IPS-20b (cell line): Measurements from ENCODE around the gene HECTD1.
A peak's percentile ranks its signal among the peaks of the same experiment; 100 is the strongest.
"Not testable (repeated sequence)": the region's sequence is repeated elsewhere in the genome, so short reads cannot be mapped to it uniquely, and the experiment has no call there.

Experiments used
- H3K27ac ChIP-seq: one replicate; pipeline ENCODE4 v1.5.1; 2013; ENCODE audit warnings: low read length
- H3K27me3 ChIP-seq: 2 replicates; pipeline ENCODE4 v1.6.1; 2013; ENCODE audit warnings: mild to moderate bottlenecking, low read length, inconsistent platforms; ENCODE audit not compliant: insufficient read depth
- H3K36me3 ChIP-seq: 2 replicates; pipeline ENCODE4 v1.6.1; 2013; ENCODE audit warnings: low read depth, mild to moderate bottlenecking, inconsistent platforms, low read length, moderate library complexity; ENCODE audit not compliant: insufficient read depth
- H3K4me1 ChIP-seq: 2 replicates; pipeline ENCODE4 v1.6.1; 2013; ENCODE audit warnings: mild to moderate bottlenecking, control low read depth, inconsistent platforms, low read length, moderate library complexity; ENCODE audit not compliant: insufficient read depth
- H3K4me3 ChIP-seq: 2 replicates; pipeline ENCODE4 v1.5.1; 2013; ENCODE audit warnings: mild to moderate bottlenecking, low read length, inconsistent platforms
- H3K9ac ChIP-seq: 2 replicates; pipeline ENCODE4 v1.6.1; 2013; ENCODE audit warnings: low read depth, mild to moderate bottlenecking, inconsistent platforms, low read length, moderate library complexity
- H3K9me3 ChIP-seq: 2 replicates; pipeline ENCODE4 v1.6.1; 2013; ENCODE audit warnings: mild to moderate bottlenecking, low read depth, low read length, inconsistent platforms; ENCODE audit not compliant: insufficient read depth

The HECTD1 gene

DNA sequence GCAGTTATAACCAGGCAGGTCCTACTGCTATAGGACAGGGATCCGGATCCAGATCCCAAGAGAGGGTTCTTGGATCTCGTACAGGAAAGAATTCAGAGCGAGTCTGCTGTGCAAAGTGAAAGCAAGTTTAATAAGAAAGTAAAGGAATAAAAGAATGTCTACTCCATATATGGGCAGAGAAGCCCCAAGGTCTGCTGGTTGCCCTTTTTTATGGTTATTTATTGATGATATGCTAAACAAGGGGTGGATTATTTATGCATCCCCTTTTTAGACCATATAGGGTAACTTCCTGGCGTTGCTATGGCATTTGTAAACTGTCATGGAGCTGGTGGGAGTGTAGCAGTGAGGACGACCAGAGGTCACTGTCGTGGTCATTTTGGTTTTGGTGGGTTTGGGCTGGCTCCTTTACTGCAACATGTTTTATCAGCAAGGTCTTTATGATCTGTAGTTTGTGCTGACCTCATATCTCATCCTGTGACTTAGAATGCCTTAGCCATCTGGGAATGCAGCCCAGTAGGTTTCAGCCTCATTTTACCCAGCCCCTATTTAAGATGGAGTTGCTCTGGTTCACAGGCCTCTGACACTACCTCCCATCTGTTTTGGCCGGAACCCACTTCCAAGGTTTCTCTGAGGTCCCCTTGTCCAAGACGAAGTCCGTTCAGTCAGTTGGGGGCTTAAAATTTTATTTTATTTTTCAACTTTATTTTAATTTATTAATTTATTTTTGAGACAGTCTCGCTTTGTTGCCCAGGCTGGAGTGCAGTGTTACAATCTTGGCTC lies 34.8 kb upstream of the HECTD1 start:
- H3K36me3 ChIP-seq, H3K9ac ChIP-seq, H3K4me3 ChIP-seq, H3K4me1 ChIP-seq, H3K27ac ChIP-seq, H3K27me3 ChIP-seq, H3K9me3 ChIP-seq: not testable (repeated sequence)

DNA sequence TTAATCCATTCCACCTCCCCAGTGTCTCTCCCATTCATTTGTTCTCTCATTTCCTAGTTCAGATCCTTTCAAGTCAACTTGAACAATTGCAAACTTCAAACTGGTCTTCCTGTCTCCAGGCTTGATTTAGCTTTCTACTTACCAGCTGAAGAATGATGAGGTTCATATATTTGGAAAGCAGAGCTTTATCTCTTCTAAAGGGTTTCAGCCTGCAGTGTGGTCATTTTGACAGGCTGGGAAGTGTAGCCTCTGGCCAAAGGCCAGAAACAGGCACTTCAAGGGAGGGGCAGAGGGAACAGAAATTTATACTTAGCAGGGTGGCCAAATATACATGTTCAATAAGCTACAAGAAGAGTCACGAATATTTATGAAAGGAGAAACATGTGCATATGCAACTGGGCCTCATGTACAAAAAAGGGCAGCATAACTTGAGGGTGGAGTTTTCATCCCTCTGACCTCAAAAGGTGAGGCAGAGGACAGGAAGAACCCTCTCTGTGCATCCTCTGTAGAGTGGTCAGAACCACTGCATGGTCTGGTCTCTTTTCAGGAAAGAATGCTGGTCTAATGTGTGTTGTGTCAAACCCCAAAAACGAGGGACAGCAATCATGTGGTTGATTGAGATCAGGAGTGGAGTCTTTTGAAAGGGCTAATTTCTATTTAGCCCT lies 34.0 kb upstream of the HECTD1 start:
- peaks cover 4% of the 10 kb centered on the region; the same call in 1 of the 2 replicates for H3K4me1 ChIP-seq
- H3K9ac ChIP-seq = no peak overlapping the region
- no peak overlapping the region for H3K27ac ChIP-seq
- H3K27me3 ChIP-seq = no peaks in the 10 kb centered on the region
- no peak overlapping the region for H3K4me3 ChIP-seq
- no peaks in the 10 kb centered on the region for H3K36me3 ChIP-seq
- no peaks in the 10 kb centered on the region for H3K9me3 ChIP-seq

DNA sequence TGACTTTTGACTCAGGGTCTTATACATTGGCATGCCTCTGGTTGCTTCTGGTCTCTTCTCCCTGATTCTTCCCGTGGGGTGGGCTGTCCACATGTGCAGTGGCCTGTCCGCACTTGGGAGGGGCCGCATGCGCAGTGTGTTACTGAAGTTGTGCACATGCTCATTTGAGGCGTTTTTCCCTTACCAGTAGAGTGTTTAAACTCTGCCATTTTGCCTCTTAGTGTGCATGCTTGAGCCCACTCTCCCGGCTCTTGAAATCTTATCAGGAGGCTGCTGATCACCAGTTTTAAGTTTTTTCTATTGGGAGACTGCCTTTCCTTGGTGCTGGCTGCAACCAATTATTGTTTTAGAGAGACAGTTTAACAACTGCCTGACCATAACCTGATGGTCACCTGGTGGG lies 32.1 kb upstream of the HECTD1 start:
- no peak overlapping the region for H3K9ac ChIP-seq
- no peaks in the 10 kb centered on the region for H3K9me3 ChIP-seq
- no peaks in the 10 kb centered on the region for H3K36me3 ChIP-seq
- H3K27me3 ChIP-seq = no peaks in the 10 kb centered on the region
- H3K4me3 ChIP-seq = no peak overlapping the region
- peaks cover 4% of the 10 kb centered on the region; the same call in 1 of the 2 replicates for H3K4me1 ChIP-seq
- H3K27ac ChIP-seq = no peak overlapping the region

DNA sequence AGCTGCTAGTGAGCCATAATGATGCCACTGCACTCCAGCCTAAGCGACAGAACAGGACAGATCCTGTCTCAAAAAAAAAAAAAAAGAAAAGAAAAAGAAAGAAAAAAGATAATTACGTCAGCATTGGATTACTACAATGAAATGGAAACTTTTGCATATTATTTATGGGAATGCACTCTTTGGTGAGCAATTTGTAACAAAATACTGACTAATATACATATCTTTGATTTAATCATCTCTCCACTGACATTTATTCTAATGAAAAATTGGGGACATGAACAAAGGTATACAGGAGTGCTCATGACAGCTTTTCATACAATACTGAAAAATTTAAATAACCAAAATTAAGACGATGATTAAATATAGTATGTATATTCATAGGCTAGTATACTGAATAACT lies 27.9 kb upstream of the HECTD1 start:
- no peak overlapping the region for H3K4me3 ChIP-seq
- H3K27ac ChIP-seq = no peak overlapping the region
- no peaks in the 10 kb centered on the region for H3K36me3 ChIP-seq
- H3K9ac ChIP-seq = no peak overlapping the region
- no peaks in the 10 kb centered on the region for H3K27me3 ChIP-seq
- no peaks in the 10 kb centered on the region for H3K4me1 ChIP-seq
- no peaks in the 10 kb centered on the region for H3K9me3 ChIP-seq

DNA sequence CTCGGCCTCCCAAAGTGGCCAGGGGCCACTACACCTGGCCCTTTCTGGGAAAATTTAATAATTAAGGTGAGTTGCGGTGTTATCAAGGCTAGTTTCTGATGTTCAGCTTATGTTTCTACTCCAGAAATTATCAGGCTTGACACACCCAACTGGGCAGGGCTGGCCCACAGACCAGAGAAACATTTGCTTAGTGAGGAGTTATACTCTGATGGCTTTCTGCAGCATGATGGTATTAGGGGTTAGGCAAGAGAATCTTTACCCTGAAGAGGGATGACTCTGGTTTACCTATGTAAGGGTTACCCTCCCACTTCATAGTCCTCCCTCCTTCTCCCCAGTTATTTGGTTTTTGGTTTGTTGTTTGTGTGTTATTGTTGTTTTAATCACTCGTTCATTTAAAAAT lies 24.5 kb upstream of the HECTD1 start:
- Histone ChIP-seq H3K27me3 (no peaks in the 10 kb centered on the region), H3K9ac (no peak overlapping the region), H3K9me3 (no peaks in the 10 kb centered on the region), H3K4me1 (no peaks in the 10 kb centered on the region), H3K4me3 (no peak overlapping the region), H3K36me3 (no peaks in the 10 kb centered on the region), H3K27ac (no peak overlapping the region)

DNA sequence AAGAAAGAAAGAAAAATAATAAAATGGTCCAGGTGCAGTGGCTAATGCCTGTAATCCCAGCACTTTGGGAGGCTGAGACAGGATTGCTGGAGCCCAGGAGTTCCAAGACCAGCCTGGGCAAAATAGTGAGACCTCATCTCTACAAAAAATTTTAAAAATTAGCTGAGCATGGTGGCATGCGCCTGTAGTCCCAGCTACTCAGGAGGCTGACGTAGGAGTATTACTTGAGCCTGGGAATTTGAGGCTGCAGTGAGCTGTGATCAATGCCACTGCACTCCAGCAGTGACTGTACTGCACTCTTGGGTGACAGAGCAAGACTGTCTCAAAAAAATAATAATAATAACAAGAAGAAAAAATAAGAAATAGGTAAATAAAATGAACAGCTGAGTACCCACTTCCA lies 23.7 kb upstream of the HECTD1 start:
- H3K9ac ChIP-seq, H3K36me3 ChIP-seq, H3K9me3 ChIP-seq, H3K27me3 ChIP-seq, H3K27ac ChIP-seq, H3K4me3 ChIP-seq, H3K4me1 ChIP-seq: not testable (repeated sequence)

DNA sequence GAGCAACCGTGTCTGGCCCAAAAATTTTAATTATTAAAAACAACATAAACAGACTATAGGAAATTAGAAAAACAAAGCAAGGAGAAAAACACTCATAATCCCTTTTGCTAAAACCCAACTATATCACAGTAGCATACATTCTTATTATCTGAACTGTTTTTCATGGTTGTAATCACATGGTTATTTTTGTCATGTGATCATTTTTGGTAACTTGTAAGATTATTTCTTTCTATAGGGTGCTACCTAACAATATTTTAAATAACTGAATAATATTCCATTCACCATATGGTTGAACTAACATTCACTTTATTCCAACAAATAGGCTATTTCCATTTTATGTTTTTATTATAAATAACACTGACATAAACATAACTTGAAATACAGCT lies 23.0 kb upstream of the HECTD1 start:
- Histone ChIP-seq H3K9me3 (no peaks in the 10 kb centered on the region), H3K9ac (no peak overlapping the region), H3K36me3 (no peaks in the 10 kb centered on the region), H3K27me3 (no peaks in the 10 kb centered on the region), H3K4me1 (no peaks in the 10 kb centered on the region), H3K27ac (no peak overlapping the region), H3K4me3 (no peak overlapping the region)

DNA sequence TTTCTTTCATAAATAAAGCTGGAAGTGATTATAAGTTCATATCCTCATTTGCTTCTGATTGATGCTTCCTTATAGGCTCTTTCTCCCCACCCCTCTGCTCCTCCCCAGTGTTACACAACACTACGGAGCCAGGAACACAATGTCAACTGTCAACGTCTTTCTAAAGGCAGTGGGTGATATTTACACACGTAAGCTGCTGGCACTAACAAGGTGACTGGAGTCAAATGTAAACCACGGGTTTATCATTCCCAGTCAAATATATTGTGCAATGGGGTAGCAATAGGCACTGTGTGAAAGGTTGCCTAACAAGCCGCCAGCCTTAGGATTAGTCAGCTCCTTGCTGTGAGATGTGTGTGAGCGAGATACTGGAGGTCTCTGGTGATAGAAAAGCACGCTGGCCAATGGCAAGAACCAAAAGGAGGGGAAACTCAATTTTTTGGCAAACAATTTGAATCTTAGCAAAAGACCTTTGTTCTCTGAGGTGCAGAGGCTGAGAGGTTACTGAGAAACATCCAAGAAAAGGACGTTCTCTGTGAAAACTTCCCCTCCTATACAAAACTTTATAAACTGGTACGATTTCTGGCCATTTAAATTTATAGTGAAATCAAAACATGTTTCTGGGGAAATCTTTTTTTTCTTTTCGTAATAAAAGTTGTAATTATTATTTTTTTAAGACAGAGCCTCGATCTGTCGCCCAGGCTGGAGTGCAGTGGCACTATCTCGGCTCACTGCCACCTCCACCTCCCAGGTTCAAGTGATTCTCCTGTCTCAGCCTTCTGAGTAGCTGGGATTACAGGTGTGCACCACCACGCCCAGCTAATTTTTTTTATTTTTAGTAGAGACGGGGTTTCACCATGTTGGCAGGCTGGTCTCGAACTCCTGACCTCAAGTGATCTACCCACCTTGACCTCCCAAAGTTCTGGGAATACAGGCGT lies 22.3 kb upstream of the HECTD1 start:
- Histone ChIP-seq H3K27me3 (no peaks in the 10 kb centered on the region), H3K27ac (no peak overlapping the region), H3K4me3 (peak overlapping the region; percentile 50), H3K36me3 (no peaks in the 10 kb centered on the region), H3K9me3 (no peaks in the 10 kb centered on the region), H3K4me1 (no peaks in the 10 kb centered on the region), H3K9ac (no peak overlapping the region)

DNA sequence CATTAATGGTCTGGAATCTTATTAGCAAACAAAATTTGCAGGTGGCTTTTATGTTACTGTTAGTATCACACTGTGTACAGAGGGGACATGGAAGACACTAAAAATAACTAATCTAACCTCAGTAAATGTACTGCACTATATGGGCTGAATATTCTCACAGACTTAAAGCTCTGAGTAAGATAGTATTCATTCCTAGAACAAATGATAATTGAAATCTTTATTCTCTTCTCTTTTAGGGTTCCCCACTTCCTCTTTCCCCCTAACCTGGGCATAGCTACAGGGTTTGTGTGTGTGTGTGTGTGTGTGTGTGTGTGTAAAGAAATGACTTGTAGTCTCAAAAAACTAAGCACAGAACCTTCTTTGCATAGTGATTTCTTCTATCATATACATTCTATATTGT lies 21.4 kb upstream of the HECTD1 start:
- Histone ChIP-seq H3K27me3 (no peaks in the 10 kb centered on the region), H3K9ac (no peak overlapping the region), H3K27ac (no peak overlapping the region), H3K36me3 (no peaks in the 10 kb centered on the region), H3K4me3 (no peak overlapping the region), H3K9me3 (no peaks in the 10 kb centered on the region), H3K4me1 (no peaks in the 10 kb centered on the region)

DNA sequence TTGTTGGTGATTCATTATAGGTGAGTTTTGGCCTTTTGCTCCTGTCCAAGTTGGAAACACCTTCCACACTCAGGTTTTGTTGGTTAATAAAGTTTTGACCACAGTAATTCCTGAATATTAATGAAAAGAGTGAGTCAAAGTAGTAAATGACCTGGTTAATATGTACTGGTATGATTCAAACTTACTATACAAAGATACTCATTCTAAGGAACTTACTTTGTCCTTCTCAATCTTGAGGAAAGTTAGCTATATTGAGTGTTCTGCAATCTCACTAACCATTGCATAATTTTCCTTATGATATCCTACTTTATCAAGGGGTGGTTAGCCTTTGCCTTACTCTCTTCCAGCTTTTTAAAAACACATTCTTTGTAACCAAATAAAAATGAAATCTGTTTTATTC lies 20.9 kb upstream of the HECTD1 start:
- Histone ChIP-seq H3K4me1 (no peaks in the 10 kb centered on the region), H3K4me3 (no peak overlapping the region), H3K9ac (no peak overlapping the region), H3K36me3 (no peaks in the 10 kb centered on the region), H3K27me3 (no peaks in the 10 kb centered on the region), H3K9me3 (no peaks in the 10 kb centered on the region), H3K27ac (no peak overlapping the region)

DNA sequence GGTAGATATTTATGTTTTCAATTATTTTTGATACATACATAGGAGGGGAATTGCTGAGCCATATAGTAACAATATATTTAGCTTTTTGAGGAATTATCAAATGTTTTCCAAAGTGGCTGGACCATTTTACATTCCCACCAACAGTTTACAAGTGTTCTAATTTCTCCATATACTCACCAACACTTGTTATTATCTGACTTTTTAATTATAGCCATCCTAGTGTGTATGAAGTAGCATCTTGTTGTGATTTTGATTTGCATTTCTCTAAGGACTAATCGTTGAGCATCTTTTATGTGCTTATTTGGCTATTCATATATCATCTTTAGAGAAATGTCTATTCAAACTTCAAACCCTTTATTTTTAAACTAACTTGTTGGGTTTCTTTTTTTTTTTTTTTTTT lies 17.2 kb upstream of the HECTD1 start:
- H3K4me1 ChIP-seq = no peaks in the 10 kb centered on the region
- H3K27me3 ChIP-seq = no peaks in the 10 kb centered on the region
- H3K27ac ChIP-seq = no peak overlapping the region
- no peaks in the 10 kb centered on the region for H3K36me3 ChIP-seq
- no peak overlapping the region for H3K9ac ChIP-seq
- no peak overlapping the region for H3K4me3 ChIP-seq
- H3K9me3 ChIP-seq = no peaks in the 10 kb centered on the region
